SK-N-SH (cell line): ENCODE data around the gene ZER1. TPM values are rescaled to one million over a fixed set of nuclear protein-coding genes. Genes with fewer than 3 reads are reported as not detected.

Experiments
- CTCF ChIA-PET: fragments of 300-600, 350-600 bp; formaldehyde crosslinking; extraction: SDS; loops from one replicate; lab custom pipeline; 2021; lab: Yijun Ruan, JAX
- POLR2A ChIA-PET: fragments of 350-600 bp; sonication (Branson Sonifier 250); formaldehyde crosslinking; extraction: SDS; loops from one replicate; lab custom pipeline; 2020; ENCODE audit warnings: antibody characterized with exemption, inconsistent platforms; lab: Yijun Ruan, JAX
- DNase-seq: peaks from one replicate; pipeline ENCODE4 v3.0.0; 2012
- H2AFZ ChIP-seq: fragments of 200-600 bp; sonication (generic); 2 replicates; pipeline ENCODE4 v1.8.1; 2016; ENCODE audit warnings: antibody characterized with exemption, mild to moderate bottlenecking, low read depth
- H3F3A ChIP-seq: fragments of 200-600 bp; sonication (generic); replicated peaks from 2 replicates; pipeline ENCODE3; 2016; ENCODE audit warnings: antibody characterized with exemption, mild to moderate bottlenecking; ENCODE audit not compliant: insufficient read depth
- H3K27ac ChIP-seq, 2 experiments: fragments of 200-500 bp in 1 of 2; fragments of 200-600 bp in 1 of 2; sonication (Bioruptor generic) in 1 of 2; sonication (generic), shearing (Covaris generic) in 1 of 2; 2 replicates each; pipeline versions ENCODE4 v1.5.1 to v1.6.1; 2014 to 2016; ENCODE audit warnings: low read depth in 2 of 2, inconsistent platforms in 1 of 2, low read length in 1 of 2, mild to moderate bottlenecking in 1 of 2, mixed read lengths in 1 of 2
- H3K27me3 ChIP-seq: fragments of 200-600 bp; sonication (generic), shearing (Covaris generic); 2 replicates; pipeline ENCODE4 v1.6.1; 2016; ENCODE audit warnings: mixed run types; ENCODE audit not compliant: insufficient read depth
- H3K36me3 ChIP-seq, 2 experiments: fragments of 200-500 bp in 1 of 2; fragments of 200-600 bp in 1 of 2; sonication (Bioruptor generic) in 1 of 2; sonication (generic) in 1 of 2; replicated peaks in 1 of 2; 2 replicates each; pipeline versions ENCODE3 to v1.5.1; 2014 to 2016; ENCODE audit warnings: low read length in 1 of 2, mild to moderate bottlenecking in 1 of 2; ENCODE audit not compliant: insufficient read depth in 2 of 2, control insufficient read depth in 1 of 2
- H3K4me1 ChIP-seq, 2 experiments: fragments of 200-500 bp in 1 of 2; fragments of 200-600 bp in 1 of 2; sonication (Bioruptor generic) in 1 of 2; sonication (generic), shearing (Covaris generic) in 1 of 2; 2 replicates each; pipeline versions ENCODE4 v1.5.1 to v1.6.1; 2014 to 2016; ENCODE audit warnings: low read depth in 1 of 2, low read length in 1 of 2, mixed run types in 1 of 2; ENCODE audit not compliant: insufficient read depth in 2 of 2, control insufficient read depth in 1 of 2
- H3K4me2 ChIP-seq: fragments of 200-600 bp; sonication (generic), shearing (Covaris generic); 2 replicates; pipeline ENCODE4 v1.6.1; 2017; ENCODE audit warnings: mixed run types
- H3K4me3 ChIP-seq, 2 experiments: fragments of 200-500 bp in 1 of 2; fragments of 200-600 bp in 1 of 2; sonication (Bioruptor generic) in 1 of 2; sonication (generic), shearing (Covaris generic) in 1 of 2; 2 replicates each; pipeline versions ENCODE4 v1.5.1 to v1.8.1; 2014 to 2016; ENCODE audit warnings: low read depth in 2 of 2, inconsistent platforms in 1 of 2, low read length in 1 of 2, mild to moderate bottlenecking in 1 of 2, mixed read lengths in 1 of 2, moderate library complexity in 1 of 2
- H3K79me2 ChIP-seq: fragments of 200-600 bp; sonication (generic); 2 replicates; pipeline ENCODE4 v1.8.1; 2017; ENCODE audit warnings: mild to moderate bottlenecking; ENCODE audit not compliant: insufficient read depth
- H3K9ac ChIP-seq: fragments of 200-600 bp; sonication (generic); 2 replicates; pipeline ENCODE4 v1.6.1; 2017; ENCODE audit warnings: mixed run types
- H3K9me2 ChIP-seq: fragments of 200-600 bp; sonication (generic); 2 replicates; pipeline ENCODE4 v1.6.1; 2017; ENCODE audit warnings: mixed run types
- H3K9me3 ChIP-seq: fragments of 200-600 bp; sonication (generic); 2 replicates; pipeline ENCODE4 v1.6.1; 2017; ENCODE audit warnings: mixed run types, mild to moderate bottlenecking, moderate library complexity
- H4K20me1 ChIP-seq: fragments of 200-600 bp; sonication (generic); 2 replicates; pipeline ENCODE4 v1.6.1; 2017; ENCODE audit warnings: mild to moderate bottlenecking, mixed run types; ENCODE audit not compliant: insufficient read depth
- CHD2 ChIP-seq: fragments of 150-350 bp; IDR thresholded peaks from 2 replicates; pipeline ENCODE4 v1.6.1; 2018; ENCODE audit warnings: low read length; ENCODE audit not compliant: partially characterized antibody
- EP300 ChIP-seq, 2 experiments: IDR thresholded peaks; 2 replicates each; pipeline versions ENCODE4 v1.4.0 to v1.6.1; 2012; ENCODE audit warnings: borderline replicate concordance in 1 of 2, low read depth in 1 of 2, low read length in 1 of 2
- EZH2phosphoT487 ChIP-seq: fragments of 200-600 bp; sonication (generic); IDR thresholded peaks from 2 replicates; pipeline ENCODE4 v1.6.1; 2017; ENCODE audit warnings: low read depth, mixed run types, mild to moderate bottlenecking, antibody characterized with exemption, moderate library complexity, borderline replicate concordance
- FOSL2 ChIP-seq: IDR thresholded peaks from 2 replicates; pipeline ENCODE4 v1.4.0; 2012; ENCODE audit warnings: low read depth, mild to moderate bottlenecking, moderate library complexity, borderline replicate concordance
- GABPA ChIP-seq: IDR thresholded peaks from 2 replicates; pipeline ENCODE4 v1.4.0; 2012; ENCODE audit warnings: low read depth, mild to moderate bottlenecking
- IRF3 ChIP-seq: fragments of 150-350 bp; IDR thresholded peaks from 2 replicates; pipeline ENCODE4 v1.6.1; 2016; ENCODE audit warnings: mild to moderate bottlenecking, low read depth, low read length
- JUND ChIP-seq: IDR thresholded peaks from 2 replicates; pipeline ENCODE4 v1.4.0; 2012
- NFIC ChIP-seq: IDR thresholded peaks from 2 replicates; pipeline ENCODE4 v1.4.0; 2012; ENCODE audit warnings: borderline replicate concordance
- RAD21 ChIP-seq: IDR thresholded peaks from 2 replicates; pipeline ENCODE4 v1.6.1; 2012; ENCODE audit warnings: mild to moderate bottlenecking, low read length
- RCOR1 ChIP-seq: fragments of 150-350 bp; IDR thresholded peaks from 2 replicates; pipeline ENCODE4 v1.6.1; 2017; ENCODE audit warnings: antibody characterized with exemption, low read length
- RFX5 ChIP-seq: IDR thresholded peaks from 2 replicates; pipeline ENCODE4 v1.6.1; 2012; ENCODE audit warnings: mild to moderate bottlenecking, improper control_type of control experiment, low read length
- RXRA ChIP-seq: IDR thresholded peaks from 2 replicates; pipeline ENCODE4 v1.4.0; 2012; ENCODE audit warnings: low read depth, mild to moderate bottlenecking, borderline replicate concordance
- SIN3A ChIP-seq: IDR thresholded peaks from 2 replicates; pipeline ENCODE4 v1.6.1; 2012; ENCODE audit warnings: low read depth, mild to moderate bottlenecking, low read length, moderate library complexity, borderline replicate concordance
- TAF1 ChIP-seq: IDR thresholded peaks from 2 replicates; pipeline ENCODE4 v1.6.1; 2012; ENCODE audit warnings: low read depth, mild to moderate bottlenecking, low read length, moderate library complexity, borderline replicate concordance
- TCF12 ChIP-seq: IDR thresholded peaks from 2 replicates; pipeline ENCODE4 v1.4.0; 2012
- TEAD4 ChIP-seq: IDR thresholded peaks from 2 replicates; pipeline ENCODE4 v1.4.0; 2012; ENCODE audit warnings: mild to moderate bottlenecking, borderline replicate concordance; ENCODE audit not compliant: insufficient read depth
- YY1 ChIP-seq: IDR thresholded peaks from 2 replicates; pipeline ENCODE4 v1.4.0; 2012; ENCODE audit warnings: low read depth, mild to moderate bottlenecking
- WGBS: methylation state at CpG from one replicate; pipeline ENCODE4 v1.1.6; 2017; ENCODE audit warnings: low lambda C conversion rate; 5-methylcytosine and 5-hydroxymethylcytosine counted together
- polyA plus RNA-seq, 3 experiments: library from polyadenylated mRNA; depleted of rRNA; stranded (reverse); fragments of >200 nt; gene quantifications; 2 replicates each; pipeline ENCODE4 v1.2.3, GENCODE V29; 2012
- TF ChIP-seq, protein P1 (sequence below): IDR thresholded peaks from 2 replicates; pipeline ENCODE4; 2012
- TF ChIP-seq, protein P2 (sequence below): IDR thresholded peaks from 2 replicates; pipeline ENCODE4 v1.6.1; 2012; ENCODE audit warnings: mild to moderate bottlenecking, low read depth, low read length, moderate library complexity
- TF ChIP-seq, protein P3 (sequence below): fragments of 150-350 bp; IDR thresholded peaks from 2 replicates; pipeline ENCODE4 v1.6.1; 2017; ENCODE audit warnings: antibody characterized with exemption, low read length, low read depth, borderline replicate concordance

The ZER1 gene
- polyA plus RNA-seq, 1 of the 3 experiments (the other 2 are of a cell fraction) = 30.9 TPM

- TF ChIP-seq EP300 (IDR thresholded peaks at IDR 0.05; ENCODE audit: borderline replicate concordance in 1 of 2, low read depth in 1 of 2, low read length in 1 of 2) (peak; percentile 51 to 59; a peak in 3 of 4 replicates), RFX5 (peak; percentile 77), CHD2 (no peak), IRF3 (no peak), RXRA (no peak), FOSL2 (no peak), GABPA (peak; percentile 87), NFIC (no peak), SIN3A (peak; percentile 92)
- TF ChIP-seq, protein P1, sequence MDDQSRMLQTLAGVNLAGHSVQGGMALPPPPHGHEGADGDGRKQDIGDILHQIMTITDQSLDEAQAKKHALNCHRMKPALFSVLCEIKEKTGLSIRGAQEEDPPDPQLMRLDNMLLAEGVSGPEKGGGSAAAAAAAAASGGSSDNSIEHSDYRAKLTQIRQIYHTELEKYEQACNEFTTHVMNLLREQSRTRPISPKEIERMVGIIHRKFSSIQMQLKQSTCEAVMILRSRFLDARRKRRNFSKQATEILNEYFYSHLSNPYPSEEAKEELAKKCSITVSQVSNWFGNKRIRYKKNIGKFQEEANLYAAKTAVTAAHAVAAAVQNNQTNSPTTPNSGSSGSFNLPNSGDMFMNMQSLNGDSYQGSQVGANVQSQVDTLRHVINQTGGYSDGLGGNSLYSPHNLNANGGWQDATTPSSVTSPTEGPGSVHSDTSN = peak; percentile 34; the same call in 1 of the 2 replicates
Observed at GRCh38 chr9:128771745-128772519, at the start of gene ZER1 (continued).

GRCh38 chr9:128820665-128821583, 49.2 kb upstream of the ZER1 start:
- H3K4me3 ChIP-seq = no peak overlapping the region
- no peak overlapping the region for H3K4me2 ChIP-seq
- H3K9me2 ChIP-seq = no peaks in the 10 kb centered on the region
- H3K9ac ChIP-seq = no peak overlapping the region
- CTCF ChIA-PET = interaction anchor here (1.9 to 4.1 kb wide), 4 partner anchors 8 to 119 kb away, joined by 4 to 34 read pairs (median 25); partner anchors contain the start of genes PKN3 and SPOUT1
- H3K79me2 ChIP-seq = peaks cover 5% of the 10 kb centered on the region; the same call in 1 of the 2 replicates
- H4K20me1 ChIP-seq = peaks cover 6% of the 10 kb centered on the region; the same call in 1 of the 2 replicates
- 93% methylated on average over 22 of the region's 24 CpGs for WGBS
- H3F3A ChIP-seq = peaks cover 23% of the 10 kb centered on the region
- peaks cover 16 to 41% of the 10 kb centered on the region in 2 experiments for H3K36me3 ChIP-seq
- no peak overlapping the region for H2AFZ ChIP-seq
- peaks cover 0 to 17% of the 10 kb centered on the region in 2 experiments; a peak in 1 of 4 replicates for H3K4me1 ChIP-seq
- H3K27me3 ChIP-seq = no peaks in the 10 kb centered on the region
- no peaks in the 10 kb centered on the region for H3K9me3 ChIP-seq
- POLR2A ChIA-PET = interaction anchor here (0.8 to 1.4 kb wide), 2 partner anchors 9 to 24 kb away, joined by 4 to 5 read pairs; partner anchors contain the start of gene SPOUT1
- no peak overlapping the region for H3K27ac ChIP-seq
- no peak for DNase-seq
- TF ChIP-seq RCOR1 (no peak), TAF1 (no peak), FOSL2 (no peak), RAD21 (no peak), EP300 (IDR thresholded peaks at IDR 0.05; ENCODE audit: borderline replicate concordance in 1 of 2, low read depth in 1 of 2, low read length in 1 of 2) (no peak), EZH2phosphoT487 (no peak), TCF12 (no peak), YY1 (no peak), JUND (no peak), TEAD4 (no peak), RFX5 (no peak)
- TF ChIP-seq, protein P2, sequence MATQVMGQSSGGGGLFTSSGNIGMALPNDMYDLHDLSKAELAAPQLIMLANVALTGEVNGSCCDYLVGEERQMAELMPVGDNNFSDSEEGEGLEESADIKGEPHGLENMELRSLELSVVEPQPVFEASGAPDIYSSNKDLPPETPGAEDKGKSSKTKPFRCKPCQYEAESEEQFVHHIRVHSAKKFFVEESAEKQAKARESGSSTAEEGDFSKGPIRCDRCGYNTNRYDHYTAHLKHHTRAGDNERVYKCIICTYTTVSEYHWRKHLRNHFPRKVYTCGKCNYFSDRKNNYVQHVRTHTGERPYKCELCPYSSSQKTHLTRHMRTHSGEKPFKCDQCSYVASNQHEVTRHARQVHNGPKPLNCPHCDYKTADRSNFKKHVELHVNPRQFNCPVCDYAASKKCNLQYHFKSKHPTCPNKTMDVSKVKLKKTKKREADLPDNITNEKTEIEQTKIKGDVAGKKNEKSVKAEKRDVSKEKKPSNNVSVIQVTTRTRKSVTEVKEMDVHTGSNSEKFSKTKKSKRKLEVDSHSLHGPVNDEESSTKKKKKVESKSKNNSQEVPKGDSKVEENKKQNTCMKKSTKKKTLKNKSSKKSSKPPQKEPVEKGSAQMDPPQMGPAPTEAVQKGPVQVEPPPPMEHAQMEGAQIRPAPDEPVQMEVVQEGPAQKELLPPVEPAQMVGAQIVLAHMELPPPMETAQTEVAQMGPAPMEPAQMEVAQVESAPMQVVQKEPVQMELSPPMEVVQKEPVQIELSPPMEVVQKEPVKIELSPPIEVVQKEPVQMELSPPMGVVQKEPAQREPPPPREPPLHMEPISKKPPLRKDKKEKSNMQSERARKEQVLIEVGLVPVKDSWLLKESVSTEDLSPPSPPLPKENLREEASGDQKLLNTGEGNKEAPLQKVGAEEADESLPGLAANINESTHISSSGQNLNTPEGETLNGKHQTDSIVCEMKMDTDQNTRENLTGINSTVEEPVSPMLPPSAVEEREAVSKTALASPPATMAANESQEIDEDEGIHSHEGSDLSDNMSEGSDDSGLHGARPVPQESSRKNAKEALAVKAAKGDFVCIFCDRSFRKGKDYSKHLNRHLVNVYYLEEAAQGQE = no peak
- TF ChIP-seq, protein P3, sequence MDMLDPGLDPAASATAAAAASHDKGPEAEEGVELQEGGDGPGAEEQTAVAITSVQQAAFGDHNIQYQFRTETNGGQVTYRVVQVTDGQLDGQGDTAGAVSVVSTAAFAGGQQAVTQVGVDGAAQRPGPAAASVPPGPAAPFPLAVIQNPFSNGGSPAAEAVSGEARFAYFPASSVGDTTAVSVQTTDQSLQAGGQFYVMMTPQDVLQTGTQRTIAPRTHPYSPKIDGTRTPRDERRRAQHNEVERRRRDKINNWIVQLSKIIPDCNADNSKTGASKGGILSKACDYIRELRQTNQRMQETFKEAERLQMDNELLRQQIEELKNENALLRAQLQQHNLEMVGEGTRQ = no peak
- TF ChIP-seq, protein P1 = no peak
